PC-3 (cell line): ENCODE measurements around the gene L3MBTL1. TPM values are rescaled to one million over a fixed set of nuclear protein-coding genes. Genes with fewer than 3 reads are reported as not detected.

Experiments used
- ATAC-seq: fragments of 200-7000 bp; cut with Tn5 transposase; 2 replicates; pipeline ENCODE4 v1.9.1; 2020; ENCODE audit warnings: mild to moderate bottlenecking, moderate library complexity
- BruUV-seq: library from RNA; stranded (reverse); fragments of 400-500 nt; replicated peaks from 2 replicates; lab custom pipeline; 2021; lab: Mats Ljungman, UMichigan
- CTCF ChIA-PET: fragments of 300-600 bp; sonication (Branson Sonifier 250); formaldehyde crosslinking; loops from one replicate; lab custom pipeline; 2022; ENCODE audit warnings: antibody characterized with exemption; lab: Charles Lee
- POLR2A ChIA-PET: fragments of 300-600 bp; sonication (Branson Sonifier 250); formaldehyde crosslinking; loops from one replicate; lab custom pipeline; 2022; ENCODE audit warnings: antibody characterized with exemption; ENCODE audit not compliant: unreplicated experiment; lab: Charles Lee
- DNase-seq: peaks from one replicate; pipeline ENCODE4 v3.0.0-alpha.2; 2015
- H2AFZ ChIP-seq: fragments of 300-600 bp; sonication (generic); 2 replicates; pipeline ENCODE4 v1.6.0; 2016; ENCODE audit warnings: antibody characterized with exemption, low read length
- H3F3A ChIP-seq: fragments of 300-600 bp; sonication (generic); one replicate; pipeline ENCODE4 v1.6.0; 2017; ENCODE audit warnings: antibody characterized with exemption, low read length, control low read depth, mild to moderate bottlenecking; ENCODE audit not compliant: unreplicated experiment
- H3K27ac ChIP-seq: fragments of 300-600 bp; sonication (generic); 2 replicates; pipeline ENCODE4 v1.5.1; 2016; ENCODE audit warnings: mild to moderate bottlenecking, low read length
- H3K27me3 ChIP-seq: fragments of 300-600 bp; sonication (generic); 2 replicates; pipeline ENCODE4 v1.6.1; 2016; ENCODE audit warnings: low read length, mixed read lengths
- H3K36me3 ChIP-seq: fragments of 300-600 bp; sonication (generic); 2 replicates; pipeline ENCODE4 v1.6.1; 2016; ENCODE audit warnings: low read depth, mixed run types, low read length, mixed read lengths
- H3K4me1 ChIP-seq: fragments of 300-600 bp; sonication (generic); 2 replicates; pipeline ENCODE4 v1.5.1; 2016; ENCODE audit warnings: low read length; ENCODE audit not compliant: insufficient read depth
- H3K4me2 ChIP-seq: fragments of 300-600 bp; sonication (generic); 2 replicates; pipeline ENCODE4 v1.6.0; 2016; ENCODE audit warnings: low read length
- H3K4me3 ChIP-seq: fragments of 300-600 bp; sonication (generic); 2 replicates; pipeline ENCODE4 v1.5.1; 2016; ENCODE audit warnings: mild to moderate bottlenecking, low read length, mixed read lengths
- H3K79me2 ChIP-seq: fragments of 300-600 bp; sonication (generic); 2 replicates; pipeline ENCODE4 v1.6.1; 2017; ENCODE audit warnings: low read length, mixed read lengths
- H3K9ac ChIP-seq: fragments of 300-600 bp; sonication (generic); 2 replicates; pipeline ENCODE4 v1.6.0; 2016; ENCODE audit warnings: mild to moderate bottlenecking, low read length
- H3K9me2 ChIP-seq: fragments of 300-600 bp; sonication (generic); replicated peaks from 2 replicates; pipeline ENCODE4 v1.6.1; 2016; ENCODE audit warnings: mixed run types, low read length, mixed read lengths
- H3K9me3 ChIP-seq: fragments of 300-600 bp; sonication (generic); 2 replicates; pipeline ENCODE4 v1.6.1; 2016; ENCODE audit warnings: low read length, mixed read lengths
- H4K20me1 ChIP-seq: fragments of 300-600 bp; sonication (generic); 2 replicates; pipeline ENCODE4 v1.6.1; 2016; ENCODE audit warnings: low read length, mixed read lengths
- CTCF ChIP-seq: fragments of 300-600 bp; sonication (generic); conservative IDR thresholded peaks from 2 replicates; pipeline ENCODE4 v1.5.1; 2017; ENCODE audit warnings: antibody characterized with exemption, low read depth, mild to moderate bottlenecking, low read length
- EZH2 ChIP-seq: fragments of 300-600 bp; sonication (generic); IDR thresholded peaks from one replicate; pipeline ENCODE4 v1.6.1; 2017; ENCODE audit warnings: antibody characterized with exemption, mild to moderate bottlenecking, low read length; ENCODE audit not compliant: unreplicated experiment
- EZH2phosphoT487 ChIP-seq: fragments of 300-600 bp; sonication (generic); IDR thresholded peaks from 2 replicates; pipeline ENCODE4 v1.6.1; 2018; ENCODE audit warnings: mild to moderate bottlenecking, antibody characterized with exemption, low read length, borderline replicate concordance
- intact Hi-C: fragments of 100-400 bp; cut with micrococcal nuclease; formaldehyde crosslinking; loops from 2 replicates; pipeline ENCODE4 v1.9.0; 2023
- total RNA-seq: library from RNA; depleted of rRNA; stranded (reverse); fragments of >200 nt; gene quantifications from 2 replicates; pipeline ENCODE4 v1.2.3, GENCODE V29; 2014; rRNA removed

L3MBTL1 gene
- total RNA-seq, 1 experiment from 2014 or later = 9.9 TPM

- Histone ChIP-seq H3K4me2 (peak overlapping the region; percentile 92), H4K20me1 (no peaks in the 10 kb centered on the region), H3K9ac (peak overlapping the region; percentile 88), H3K79me2 (peaks cover 23% of the 10 kb centered on the region), H3K36me3 (no peaks in the 10 kb centered on the region), H3K9me2 (no peaks in the 10 kb centered on the region), H3K27me3 (no peaks in the 10 kb centered on the region), H3K4me1 (peaks cover 14% of the 10 kb centered on the region), H2AFZ (peak overlapping the region; percentile 91), H3F3A (no peaks in the 10 kb centered on the region), H3K9me3 (no peaks in the 10 kb centered on the region), H3K27ac (no peak overlapping the region), H3K4me3 (peak overlapping the region; percentile 93)
- TSS peak; percentile 99 for BruUV-seq
- peak; percentile 9 for ATAC-seq
- POLR2A ChIA-PET = no interaction called here
- CTCF ChIA-PET = interaction anchor here (0.5 kb wide), 1 partner anchor 1142 kb away, joined by 6 read pairs; no protein-coding TSS in a partner anchor
- intact Hi-C loops = loop anchor here (1.0 kb wide), 2 partner anchors 49 to 133 kb away; partner anchors contain the start of gene SRSF6
- DNase-seq = no peak
- no peak for TF ChIP-seq CTCF
- no peak for TF ChIP-seq EZH2phosphoT487
- no peak for TF ChIP-seq EZH2
Observed at GRCh38 chr20:43590036-43590391, 82.5 kb downstream of the L3MBTL1 start.

- ATAC-seq (peak; percentile 99), DNase-seq (peak; percentile 97)
- TF ChIP-seq CTCF (no peak), EZH2phosphoT487 (no peak), EZH2 (no peak)
- H3K4me3 ChIP-seq = peak within 1 kb of the TSS; percentile 93
- peaks cover 14% of the 10 kb centered on the region for H3K4me1 ChIP-seq
- peaks cover under 1% of the 10 kb centered on the region; the same call in 1 of the 2 replicates for H3K36me3 ChIP-seq
- H3K27ac ChIP-seq = peak within 1 kb of the TSS; percentile 66
- peaks cover 23% of the 10 kb centered on the region for H3K79me2 ChIP-seq
- H2AFZ ChIP-seq = peak within 1 kb of the TSS; percentile 91
- intact Hi-C loops = loop anchor here (1.0 kb wide), 2 partner anchors 49 to 133 kb away; partner anchors contain the start of gene SRSF6
- no peaks in the 10 kb centered on the region for H4K20me1 ChIP-seq
- H3K9ac ChIP-seq = peak within 1 kb of the TSS; percentile 88
- no peaks in the 10 kb centered on the region for H3F3A ChIP-seq
- H3K9me3 ChIP-seq = no peaks in the 10 kb centered on the region
- CTCF ChIA-PET = interaction anchor here (0.5 to 0.6 kb wide), 5 partner anchors 52 to 1141 kb away, joined by 6 to 9 read pairs (median 6); no protein-coding TSS in a partner anchor
- no peaks in the 10 kb centered on the region for H3K27me3 ChIP-seq
- BruUV-seq = no TSS peak
- H3K4me2 ChIP-seq = peak within 1 kb of the TSS; percentile 92
- no peaks in the 10 kb centered on the region for H3K9me2 ChIP-seq
- POLR2A ChIA-PET = interaction anchor here (0.6 to 0.7 kb wide), 5 partner anchors 49 to 1821 kb away, joined by 3 to 18 read pairs (median 14); no protein-coding TSS in a partner anchor
Observed at GRCh38 chr20:43590392-43591303, 83.2 kb downstream of the L3MBTL1 start, which contains the start of gene IFT52. TSS of gene IFT52 (plus strand) at chr20:43590937. CDS start at chr20:43594699, 3,762 bp downstream.

Other genes with a start within 250 kb of the L3MBTL1 start
- 75.7 and 77.3 TPM in 2 replicates for gene SRSF6, start 49.8 kb upstream of the L3MBTL1 start, total RNA-seq
- gene SGK2, start 51.3 kb downstream of the L3MBTL1 start, total RNA-seq = 3.0 and 6.6 TPM in 2 replicates
- 22.9 and 23.0 TPM in 2 replicates for gene IFT52, start 83.2 kb downstream of the L3MBTL1 start, total RNA-seq
- gene MYBL2, start 159.4 kb downstream of the L3MBTL1 start, total RNA-seq = 95.9 and 103 TPM in 2 replicates
- 0.52 TPM in 1 of 2 replicates, not detected in the other for gene GTSF1L, start 219.3 kb downstream of the L3MBTL1 start, total RNA-seq